Calu3 (cell line): Measurements from ENCODE around the gene PEAK1. TPM values are rescaled to one million over a fixed set of nuclear protein-coding genes. Genes with fewer than 3 reads are reported as not detected.
"Not testable (repeated sequence)": the region's sequence is repeated elsewhere in the genome, so short reads cannot be mapped to it uniquely, and the experiment has no call there.

Experiments used
- BruUV-seq: library from RNA; stranded (reverse); fragments of 400-500 nt; replicated peaks from 2 replicates; lab custom pipeline; 2021; lab: Mats Ljungman, UMichigan
- CTCF ChIA-PET: fragments of 300-600 bp; sonication (Branson Sonifier 250); formaldehyde crosslinking; loops from one replicate; lab custom pipeline; 2022; ENCODE audit warnings: antibody characterized with exemption; lab: Charles Lee
- DNase-seq: peaks from one replicate; pipeline ENCODE4 v3.0.0; 2022
- H3K27ac Mint-ChIP-seq: one replicate; pipeline ENCODE4 v1.8.0; 2022; ENCODE audit warnings: mixed read lengths; ENCODE audit not compliant: unreplicated experiment
- H3K27me3 Mint-ChIP-seq: one replicate; pipeline ENCODE4 v1.8.0; 2022; ENCODE audit warnings: mixed read lengths; ENCODE audit not compliant: unreplicated experiment
- H3K36me3 Mint-ChIP-seq: one replicate; pipeline ENCODE4 v1.8.0; 2022; ENCODE audit warnings: mild to moderate bottlenecking, moderate library complexity, mixed read lengths; ENCODE audit not compliant: insufficient read depth, unreplicated experiment
- H3K4me1 Mint-ChIP-seq: one replicate; pipeline ENCODE4 v1.8.0; 2022; ENCODE audit warnings: mild to moderate bottlenecking, low read depth, mixed read lengths; ENCODE audit not compliant: unreplicated experiment
- H3K4me3 Mint-ChIP-seq: one replicate; pipeline ENCODE4 v1.8.0; 2022; ENCODE audit warnings: mild to moderate bottlenecking, low read depth, moderate library complexity, mixed read lengths; ENCODE audit not compliant: unreplicated experiment
- H3K9me3 Mint-ChIP-seq: one replicate; pipeline ENCODE4 v1.8.0; 2022; ENCODE audit warnings: low read depth, mixed read lengths; ENCODE audit not compliant: unreplicated experiment
- CTCF ChIP-seq: fragments of 200-600 bp; IDR thresholded peaks from one replicate; pipeline ENCODE4 v1.8.0; 2022; ENCODE audit warnings: antibody characterized with exemption; ENCODE audit not compliant: unreplicated experiment
- intact Hi-C: fragments of 100-400 bp; cut with micrococcal nuclease; formaldehyde crosslinking; loops from one replicate; pipeline ENCODE4 v1.10.0; 2022; ENCODE audit not compliant: unreplicated experiment
- total RNA-seq: library from RNA; stranded (reverse); gene quantifications from 2 replicates; pipeline ENCODE4 v1.2.3, GENCODE V29; 2022

PEAK1 gene
- total RNA-seq, 1 experiment from 2014 or later: 54.3 TPM

DNA sequence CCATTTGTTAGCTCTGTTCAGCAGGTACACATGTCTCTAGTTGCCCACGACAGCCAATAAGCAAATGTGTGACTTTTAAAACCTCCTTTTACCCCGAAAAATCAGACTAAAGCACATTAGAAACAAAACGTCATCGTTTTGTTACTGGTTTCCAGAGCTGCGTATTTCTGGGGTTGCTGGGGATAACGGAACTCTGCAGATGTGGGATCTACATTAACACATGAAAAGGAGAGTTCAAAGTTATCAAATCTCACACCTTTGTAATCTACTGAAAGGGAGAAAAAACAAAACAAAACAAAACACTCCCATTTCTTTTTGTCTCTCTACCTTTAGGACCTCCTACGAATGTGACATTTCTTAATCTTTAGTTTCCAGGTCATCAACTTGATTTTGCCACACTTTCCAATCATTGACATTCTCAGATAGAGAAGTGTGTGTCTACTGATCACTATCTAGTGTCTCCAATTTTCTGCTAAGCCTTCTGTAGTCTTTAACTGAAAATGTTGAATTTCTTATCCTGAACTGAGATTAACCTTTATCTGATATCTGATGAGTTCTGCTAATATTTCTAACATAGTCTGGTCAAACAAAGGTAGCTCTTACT lies 256.0 kb downstream of the PEAK1 start:
- Mint-ChIP-seq H3K4me1 (peaks cover 64% of the 10 kb centered on the region), H3K27me3 (no peaks in the 10 kb centered on the region), H3K4me3 (no peak overlapping the region), H3K9me3 (no peaks in the 10 kb centered on the region), H3K27ac (no peak overlapping the region), H3K36me3 (peaks cover 12% of the 10 kb centered on the region)
- intact Hi-C loops: no loop called here
- TF ChIP-seq CTCF: no peak
- no TSS peak for BruUV-seq
- DNase-seq: no peak
- CTCF ChIA-PET: interaction anchor here (0.7 to 0.8 kb wide), 2 partner anchors 7 to 19 kb away, joined by 3 read pairs; no protein-coding TSS in a partner anchor

DNA sequence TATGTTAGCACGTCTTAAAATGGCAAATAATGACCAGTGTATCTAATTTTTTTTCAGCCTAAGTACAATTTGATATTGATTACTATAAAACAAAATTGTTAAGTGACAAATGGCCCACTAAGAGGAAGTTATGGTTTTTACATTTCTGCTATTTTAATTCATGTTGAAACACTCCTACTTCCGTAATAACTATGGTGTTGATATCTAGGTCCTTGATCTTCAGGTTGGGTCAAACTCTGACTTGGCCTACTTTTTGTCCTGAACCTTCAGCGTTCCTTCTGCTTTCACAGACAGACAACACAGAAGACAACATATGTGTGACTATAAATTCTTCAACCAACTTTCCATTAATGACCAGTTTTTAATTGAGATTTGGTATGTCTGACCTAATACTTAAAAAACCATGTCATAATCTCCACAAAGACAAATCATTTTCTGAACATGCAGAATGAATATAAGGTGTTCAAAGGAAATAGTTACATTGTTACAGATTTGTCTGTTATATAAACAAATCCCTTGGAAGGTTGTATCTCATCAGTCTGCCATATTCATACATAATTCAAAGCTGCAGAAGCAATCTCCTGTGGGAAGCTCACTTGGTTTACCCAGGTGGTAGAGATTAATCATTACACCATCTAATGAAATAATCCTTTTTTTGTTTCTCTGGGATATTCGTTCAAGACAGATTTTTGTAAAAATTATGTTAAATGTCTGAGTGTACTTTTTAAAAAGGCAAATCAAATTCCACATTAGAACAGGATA lies 256.9 kb downstream of the PEAK1 start:
- CTCF ChIA-PET: interaction anchor here (0.7 to 0.8 kb wide), 2 partner anchors 8 to 18 kb away, joined by 3 read pairs; no protein-coding TSS in a partner anchor
- intact Hi-C loops: no loop called here
- BruUV-seq: no TSS peak

GRCh38 chr15:77160562-77161478 lies 259.1 kb downstream of the PEAK1 start:
- Mint-ChIP-seq H3K27me3 (no peaks in the 10 kb centered on the region), H3K9me3 (no peaks in the 10 kb centered on the region), H3K4me3 (peak overlapping the region; percentile 67), H3K36me3 (peaks cover 12% of the 10 kb centered on the region), H3K4me1 (peaks cover 78% of the 10 kb centered on the region), H3K27ac (peak overlapping the region; percentile 95)
- TF ChIP-seq CTCF: no peak
- intact Hi-C loops: loop anchor here (1.0 kb wide), 2 partner anchors 16 to 42 kb away; no protein-coding TSS in a partner anchor
- CTCF ChIA-PET: interaction anchor here (0.6 to 1.8 kb wide), 14 partner anchors 13 to 494 kb away, joined by 3 to 17 read pairs (median 4); no protein-coding TSS in a partner anchor
- TSS peak; percentile 57 for BruUV-seq
- DNase-seq: peak; percentile 77

More for the DNA sequence above, 256.9 kb downstream of the PEAK1 start:
- DNase-seq: no peak
- H3K27me3 Mint-ChIP-seq: no peaks in the 10 kb centered on the region
- H3K9me3 Mint-ChIP-seq: no peaks in the 10 kb centered on the region
- H3K4me1 Mint-ChIP-seq: peaks cover 72% of the 10 kb centered on the region
- no peak for TF ChIP-seq CTCF
- no peak overlapping the region for H3K4me3 Mint-ChIP-seq
- H3K36me3 Mint-ChIP-seq: peaks cover 12% of the 10 kb centered on the region
- H3K27ac Mint-ChIP-seq: no peak overlapping the region

- intact Hi-C loops, H3K27me3 Mint-ChIP-seq, H3K27ac Mint-ChIP-seq, BruUV-seq, CTCF ChIA-PET, H3K9me3 Mint-ChIP-seq, H3K36me3 Mint-ChIP-seq: not testable (repeated sequence)
- peak overlapping the region; percentile 37 for H3K4me3 Mint-ChIP-seq
- peak; percentile 57 for DNase-seq
- peaks cover 39% of the 10 kb centered on the region for H3K4me1 Mint-ChIP-seq
Measured at GRCh38 chr15:77156000-77156399, 263.9 kb downstream of the PEAK1 start.
